ENCODE results near the gene MPP3. TPM values are rescaled to one million over a fixed set of nuclear protein-coding genes. Genes with fewer than 3 reads are reported as not detected.

Gene MPP3
- total and polyA plus RNA-seq, 10 of the 15 experiments (the other 5 are each of a cell fraction or from before 2014, with no cell fraction given): not detected

- no peak for TF ChIP-seq PBX3 (IDR thresholded peaks at IDR 0.05; ENCODE audit: insufficient replicate concordance, low read depth, low read length)
- TF ChIP-seq BCLAF1 (IDR thresholded peaks at IDR 0.05): no peak
Observed at GRCh38 chr17:43784628-43785101, 48.3 kb downstream of the MPP3 start (continued).

GRCh38 chr17:43784068-43784467, 48.9 kb downstream of the MPP3 start:
- H3K4me3 ChIP-seq: no peak overlapping the region
- H3K36me3 ChIP-seq (ENCODE audit: control insufficient read depth in 2 of 2, insufficient read depth in 2 of 2, low read length in 1 of 2): no peaks in the 10 kb centered on the region
- no peaks in the 10 kb centered on the region for H3K79me2 ChIP-seq (ENCODE audit: control insufficient read depth, insufficient read depth, low read length)
- H3K27ac ChIP-seq (ENCODE audit: control insufficient read depth, insufficient read depth): no peak overlapping the region
- H3K9me3 ChIP-seq (replicated peaks; ENCODE audit: control insufficient read depth, insufficient read depth, low read length): no peaks in the 10 kb centered on the region
- H2AFZ ChIP-seq (ENCODE audit: control insufficient read depth, low read depth, low read length): no peak overlapping the region
- CTCF ChIA-PET: interaction anchor here (1.6 kb wide), 1 partner anchor 18 kb away, joined by 7 read pairs; no protein-coding TSS in a partner anchor
- no peak for DNase-seq (ENCODE audit: low read depth, low spot score)
- FAIRE-seq: no peak
- intact Hi-C loops (cut with micrococcal nuclease; ENCODE audit: unreplicated experiment) (no loop called here), in situ Hi-C loops (cut with MboI) (no loop called here)
- POLR2A ChIA-PET: no interaction called here
- RAD21 ChIA-PET (ENCODE audit: unreplicated experiment): no interaction called here
- H3K27me3 ChIP-seq (replicated peaks in 1 of 2; ENCODE audit: control insufficient read depth in 2 of 2, insufficient read depth in 2 of 2, low read length in 1 of 2): peaks cover 5 to 12% of the 10 kb centered on the region in 2 experiments; a peak in 2 of 4 replicates
- ATAC-seq: no peak
- H4K20me1 ChIP-seq (ENCODE audit: control insufficient read depth, insufficient read depth): no peaks in the 10 kb centered on the region
- 14% methylated on average over 2 of the region's 2 CpGs for WGBS (ENCODE audit: insufficient coverage, insufficient replicate concordance, low lambda C conversion rate, missing lambda C conversion rate)
- H3K4me2 ChIP-seq (ENCODE audit: control insufficient read depth, insufficient read depth): no peak overlapping the region
- H3K4me1 ChIP-seq (ENCODE audit: control insufficient read depth, insufficient read depth, low read length): no peaks in the 10 kb centered on the region
- no peak overlapping the region for H3K9ac ChIP-seq (ENCODE audit: control insufficient read depth, insufficient read depth, low read length)
- SMC1A ChIA-PET (ENCODE audit: uncharacterized antibody, unreplicated experiment): interaction anchor here (0.7 kb wide), 1 partner anchor 111 kb away, joined by 3 read pairs; no protein-coding TSS in a partner anchor
- TF ChIP-seq USF1 (IDR thresholded peaks at IDR 0.05; ENCODE audit: borderline replicate concordance, extremely low read length, insufficient read depth, low read depth, low read length) (no peak), CREM (IDR thresholded peaks at IDR 0.05; ENCODE audit: low read depth) (no peak), SUZ12 (IDR thresholded peaks at IDR 0.05; ENCODE audit: unreplicated experiment) (no peak), CREB1 (IDR thresholded peaks at IDR 0.05; ENCODE audit: low read depth) (no peak), MTA2 (IDR thresholded peaks at IDR 0.05; ENCODE audit: low read depth) (no peak), NBN (IDR thresholded peaks at IDR 0.05) (no peak), BCL11A (IDR thresholded peaks at IDR 0.05; ENCODE audit: low read depth, low read length) (no peak), PAX8 (IDR thresholded peaks at IDR 0.05) (no peak), GATAD2B (conservative IDR thresholded peaks at IDR 0.05; ENCODE audit: low read depth) (no peak), ASH2L (IDR thresholded peaks at IDR 0.05; ENCODE audit: borderline replicate concordance, low read depth) (no peak), E4F1 (IDR thresholded peaks at IDR 0.05; ENCODE audit: borderline replicate concordance, partially characterized antibody) (no peak), BACH1 (IDR thresholded peaks at IDR 0.05; ENCODE audit: borderline replicate concordance) (no peak), TCF12 (IDR thresholded peaks at IDR 0.05; ENCODE audit: low read depth, low read length) (no peak), CHD4 (IDR thresholded peaks at IDR 0.05) (no peak), FOXM1 (IDR thresholded peaks at IDR 0.05; ENCODE audit: low read depth, low read length) (no peak)
- BruUV-seq (replicated peaks): no TSS peak

Data from GM12878 (cell line).